ENCODE measurements around the gene MYO18B.

The MYO18B gene

DNA sequence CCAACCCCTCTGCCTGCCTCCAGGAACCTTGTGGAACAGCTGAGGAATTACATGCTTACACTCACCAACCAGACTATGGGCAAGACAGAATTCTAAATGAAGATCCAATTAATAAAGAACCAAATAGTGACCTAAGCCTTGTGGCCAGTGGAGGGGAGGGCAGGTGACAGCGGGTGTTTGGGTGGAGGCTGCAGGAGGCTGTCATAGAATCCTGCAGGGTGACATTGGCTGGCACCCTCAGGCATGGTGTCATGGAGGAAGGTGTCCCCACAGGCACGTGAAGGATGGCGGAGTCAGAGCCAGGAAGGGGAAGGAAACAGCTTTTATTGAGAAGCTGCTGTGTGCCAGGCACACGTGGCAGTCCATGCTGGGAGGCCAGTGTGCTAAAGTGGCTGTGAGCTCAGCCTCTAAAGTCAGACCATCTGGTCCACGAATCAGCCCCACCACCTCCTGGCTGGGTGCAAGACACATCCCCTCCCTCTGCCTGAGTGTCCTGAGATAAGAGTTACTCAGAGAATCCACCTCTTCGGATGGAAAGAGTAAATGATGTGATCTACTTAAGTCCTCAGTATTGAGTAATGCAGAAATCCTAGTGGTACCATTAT is 8.7 kb downstream of the MYO18B start:
- DNase-seq (ENCODE audit: insufficient read length, low spot score) (no peak), FAIRE-seq (no peak)
- TF ChIP-seq POLR2A (IDR thresholded peaks at IDR 0.05; ENCODE audit: low read depth, low read length) = no peak

DNA sequence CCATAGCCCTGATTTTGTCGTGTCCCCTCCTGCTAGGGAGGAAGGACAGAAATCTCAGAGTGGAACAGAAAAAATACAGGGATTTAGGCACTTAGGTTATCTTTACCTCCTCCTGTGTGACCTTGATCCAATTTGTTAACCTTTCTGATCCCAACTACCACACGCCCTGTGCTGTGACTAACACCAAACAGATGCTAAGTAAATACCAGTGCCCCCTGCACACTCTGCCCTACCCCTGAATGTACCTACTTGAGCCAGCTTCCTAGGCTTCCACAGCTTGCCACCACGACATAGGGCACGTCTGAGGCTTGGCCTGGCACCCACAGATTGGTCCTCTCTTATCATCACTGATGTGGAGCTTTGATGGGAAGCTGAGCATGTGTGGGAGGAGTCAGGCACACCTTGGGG is 9.2 kb downstream of the MYO18B start:
- TF ChIP-seq POLR2A (IDR thresholded peaks at IDR 0.05; ENCODE audit: low read depth, low read length) = no peak
- FAIRE-seq (no peak), DNase-seq (ENCODE audit: insufficient read length, low spot score) (no peak)

DNA sequence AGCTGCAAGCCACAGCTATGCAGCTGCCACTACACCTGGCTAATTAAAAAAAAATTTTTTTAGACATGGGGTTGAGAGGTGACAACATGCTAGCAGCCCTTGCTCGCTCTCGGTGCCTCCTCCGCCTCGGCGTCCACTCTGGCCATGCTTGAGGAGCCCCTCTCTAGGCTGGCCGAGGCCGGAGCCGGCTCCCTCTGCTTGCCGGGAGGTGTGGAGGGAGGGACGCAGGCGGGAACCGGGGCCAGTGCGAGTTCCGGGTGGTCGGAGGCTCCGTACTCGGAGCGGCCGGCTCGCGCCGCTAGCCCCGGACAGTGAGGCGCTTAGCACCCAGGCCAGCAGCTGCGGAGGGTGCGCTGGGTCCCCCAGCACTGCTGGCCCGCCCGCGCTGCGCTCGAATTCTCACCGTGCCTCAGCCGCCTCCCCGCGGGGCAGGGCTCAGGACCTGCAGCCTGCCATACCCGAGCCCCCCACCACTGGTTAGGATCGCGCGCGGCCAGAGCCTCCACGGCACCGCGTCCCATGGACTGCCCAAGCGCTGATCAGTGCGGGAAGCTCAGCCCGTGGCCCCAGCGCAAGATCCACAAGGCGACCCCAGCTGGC is 10.7 kb downstream of the MYO18B start:
- no peak for TF ChIP-seq POLR2A (IDR thresholded peaks at IDR 0.05; ENCODE audit: low read depth, low read length)
- FAIRE-seq (no peak), DNase-seq (ENCODE audit: insufficient read length, low spot score) (no peak)

DNA sequence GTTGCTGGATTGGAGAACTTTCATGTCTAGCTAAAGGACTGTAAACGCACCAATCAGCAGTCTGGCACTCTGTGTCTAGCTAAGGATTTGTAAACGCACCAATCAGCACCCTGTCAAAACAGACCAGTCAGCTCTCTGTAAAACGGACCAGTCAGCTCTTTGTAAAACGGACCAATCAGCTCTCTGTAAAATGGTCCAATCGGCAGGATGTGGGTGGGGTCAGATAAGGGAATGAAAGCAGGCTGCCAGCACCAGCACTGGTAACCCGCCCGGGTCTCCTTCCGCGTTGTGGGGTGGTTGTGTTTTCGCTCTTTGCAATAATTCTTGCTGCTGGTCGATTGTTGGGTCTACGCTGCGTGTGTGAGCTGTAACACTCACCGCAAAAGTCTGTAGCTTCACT is 11.3 kb downstream of the MYO18B start:
- DNase-seq (ENCODE audit: insufficient read length, low spot score) (no peak), FAIRE-seq (no peak)
- TF ChIP-seq POLR2A (IDR thresholded peaks at IDR 0.05; ENCODE audit: low read depth, low read length) = no peak

DNA sequence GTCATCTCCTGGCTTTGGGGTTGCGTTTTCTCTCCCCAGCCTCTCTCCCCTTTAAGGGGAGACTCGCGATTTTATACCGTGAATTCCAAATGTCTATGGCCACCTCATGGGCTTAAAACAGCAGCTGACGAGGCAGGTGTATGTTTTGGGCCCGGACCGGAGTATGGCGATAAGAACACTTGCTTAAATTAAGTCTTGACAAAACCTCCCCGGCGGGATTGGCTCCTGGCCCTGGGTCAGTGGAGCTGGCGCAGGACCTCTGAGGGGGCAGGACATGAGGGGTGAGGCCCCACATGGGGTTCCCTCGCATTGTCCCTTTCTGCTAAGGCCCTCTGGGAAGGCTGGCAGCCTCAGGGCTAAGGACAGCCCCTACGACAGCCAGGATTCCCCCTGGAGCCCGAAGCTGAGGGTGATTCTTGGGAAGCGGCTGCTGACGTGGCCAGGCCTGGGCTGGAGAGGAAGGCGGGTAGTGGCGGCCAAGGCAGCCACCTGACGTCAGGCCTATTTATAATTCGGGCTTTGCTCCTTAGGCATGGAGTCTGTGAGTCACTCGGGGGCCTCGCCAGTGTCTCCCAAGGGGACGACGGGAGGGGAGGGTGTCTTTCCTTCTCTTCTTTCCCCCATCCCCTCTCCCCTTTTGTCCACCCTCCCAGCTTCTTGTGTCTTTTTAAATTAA is 12.7 kb downstream of the MYO18B start:
- no peak for TF ChIP-seq POLR2A (IDR thresholded peaks at IDR 0.05; ENCODE audit: low read depth, low read length)
- FAIRE-seq (no peak), DNase-seq (ENCODE audit: insufficient read length, low spot score) (peak; percentile 86)

DNA sequence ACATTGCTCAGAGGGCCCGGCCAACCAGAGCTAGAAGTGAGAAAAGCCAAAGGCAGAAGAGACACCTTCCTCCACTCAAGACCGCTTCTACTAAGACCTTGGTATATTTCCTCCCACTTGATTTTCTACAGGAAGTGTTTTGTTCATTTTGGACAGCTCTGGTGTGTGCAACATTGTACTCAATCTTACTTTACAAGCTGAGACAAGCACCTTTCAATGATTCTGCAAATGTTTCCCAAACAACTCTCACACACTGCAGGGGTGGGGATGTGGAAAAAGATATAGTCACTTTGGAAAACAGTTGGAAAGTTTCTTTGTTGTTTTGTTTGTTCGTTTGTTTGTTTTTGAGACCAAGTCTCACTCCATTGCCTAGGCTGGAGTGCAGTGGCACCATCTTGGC is 15.7 kb downstream of the MYO18B start:
- TF ChIP-seq POLR2A (IDR thresholded peaks at IDR 0.05; ENCODE audit: low read depth, low read length) = no peak
- no peak for FAIRE-seq

DNA sequence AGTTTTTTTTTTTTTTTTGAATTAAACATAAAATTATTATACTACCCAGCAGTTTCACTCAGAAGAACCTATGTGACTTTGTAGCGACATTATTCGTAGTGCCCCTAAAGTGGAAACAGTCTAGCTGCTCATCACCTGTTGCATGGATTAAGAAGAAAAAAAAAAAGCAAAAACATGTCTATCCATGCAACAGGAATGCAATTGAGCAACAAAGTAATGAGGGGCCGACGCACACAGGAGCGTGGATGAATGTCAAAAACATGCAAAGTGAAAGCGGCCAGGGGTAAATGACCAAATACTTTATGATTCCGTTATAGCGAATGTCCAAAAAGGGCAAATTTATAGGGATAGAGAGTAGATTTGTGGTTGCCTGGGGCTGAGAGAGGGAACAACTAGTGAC is 16.3 kb downstream of the MYO18B start:
- DNase-seq (ENCODE audit: insufficient read length, low spot score) (no peak), FAIRE-seq (no peak)
- TF ChIP-seq POLR2A (IDR thresholded peaks at IDR 0.05; ENCODE audit: low read depth, low read length) = no peak

More for the DNA sequence above, 15.7 kb downstream of the MYO18B start:
- DNase-seq (ENCODE audit: insufficient read length, low spot score) = no peak

DNA sequence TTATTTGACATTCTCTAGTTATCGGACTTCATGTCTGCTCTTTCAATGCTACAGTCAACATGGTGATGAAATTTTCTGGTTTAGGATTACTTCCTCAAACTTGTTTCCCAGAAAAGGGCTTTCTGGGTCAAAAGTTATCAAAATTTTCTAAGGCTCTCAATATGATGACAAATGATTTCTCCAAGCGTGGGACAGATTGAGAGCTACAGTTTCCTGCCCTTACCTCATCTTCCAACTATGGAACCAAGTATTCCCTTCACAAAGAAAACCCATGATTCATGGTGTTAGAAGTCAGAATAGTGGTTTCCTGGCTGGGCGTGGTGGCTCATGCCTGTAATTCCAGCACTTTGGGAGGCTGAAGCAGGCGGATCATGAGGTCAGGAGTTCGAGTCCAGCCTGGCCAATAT is 17.8 kb downstream of the MYO18B start:
- no peak for FAIRE-seq
- TF ChIP-seq POLR2A (IDR thresholded peaks at IDR 0.05; ENCODE audit: low read depth, low read length) = no peak
- peak; percentile 64 for DNase-seq (ENCODE audit: insufficient read length, low spot score)

DNA sequence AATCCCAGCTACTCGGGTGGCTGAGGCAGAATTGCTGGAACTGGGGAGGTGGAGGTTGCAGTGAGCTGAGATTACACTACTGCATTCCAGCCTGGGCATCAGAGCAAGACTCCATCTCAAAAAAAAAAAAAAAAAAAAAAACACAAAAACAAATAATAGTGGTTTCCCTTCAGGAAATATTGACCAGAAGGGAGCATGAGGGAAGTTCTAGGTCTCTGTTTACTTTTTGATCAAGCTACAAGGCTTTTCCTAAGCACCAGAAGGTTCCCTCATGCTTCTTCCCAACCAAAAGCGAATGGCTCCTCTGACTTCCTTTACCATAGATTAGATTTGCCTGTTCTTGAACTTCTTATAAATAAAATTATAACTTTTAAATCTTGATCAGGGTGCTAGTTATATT is 18.3 kb downstream of the MYO18B start:
- FAIRE-seq (no peak), DNase-seq (ENCODE audit: insufficient read length, low spot score) (no peak)
- TF ChIP-seq POLR2A (IDR thresholded peaks at IDR 0.05; ENCODE audit: low read depth, low read length) = no peak

DNA sequence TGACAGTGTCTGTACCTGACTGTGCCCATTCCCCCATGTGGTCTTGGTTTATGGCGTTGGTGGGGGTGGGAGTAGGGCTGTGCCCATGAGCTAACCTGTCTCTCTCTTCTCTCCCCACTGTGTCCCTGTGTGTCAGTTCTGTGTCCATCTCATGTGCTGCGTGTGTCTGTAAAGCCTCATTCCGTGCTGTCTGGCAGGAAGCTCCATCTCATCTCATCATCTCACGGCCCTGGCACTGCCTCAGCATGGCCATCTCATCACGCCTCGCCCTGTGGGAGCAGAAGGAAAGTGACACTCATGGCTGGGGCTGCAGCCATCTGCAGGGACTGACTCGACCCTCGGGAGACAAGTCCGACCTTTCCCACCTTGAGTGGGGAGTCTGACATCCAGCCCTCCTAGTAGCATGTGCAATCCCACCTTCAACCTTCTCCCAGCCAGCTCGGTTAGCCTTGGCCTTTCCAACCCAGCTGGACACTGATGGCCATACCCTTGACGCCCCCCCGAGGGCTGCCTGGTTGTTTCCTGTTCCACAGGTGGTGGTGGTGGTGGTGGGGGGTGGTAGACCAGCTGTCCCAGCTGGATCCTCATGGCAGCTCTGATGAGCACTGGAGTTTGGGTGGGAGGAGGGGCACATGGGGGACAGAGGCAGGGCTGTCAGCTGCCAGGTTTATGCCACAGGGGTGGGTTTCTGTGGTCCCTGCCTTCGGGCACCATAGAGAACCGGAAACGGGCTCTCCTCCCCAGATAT is 19.0 kb downstream of the MYO18B start:
- FAIRE-seq = no peak
- DNase-seq (ENCODE audit: insufficient read length, low spot score) = no peak
- TF ChIP-seq POLR2A (IDR thresholded peaks at IDR 0.05; ENCODE audit: low read depth, low read length) = no peak

DNA sequence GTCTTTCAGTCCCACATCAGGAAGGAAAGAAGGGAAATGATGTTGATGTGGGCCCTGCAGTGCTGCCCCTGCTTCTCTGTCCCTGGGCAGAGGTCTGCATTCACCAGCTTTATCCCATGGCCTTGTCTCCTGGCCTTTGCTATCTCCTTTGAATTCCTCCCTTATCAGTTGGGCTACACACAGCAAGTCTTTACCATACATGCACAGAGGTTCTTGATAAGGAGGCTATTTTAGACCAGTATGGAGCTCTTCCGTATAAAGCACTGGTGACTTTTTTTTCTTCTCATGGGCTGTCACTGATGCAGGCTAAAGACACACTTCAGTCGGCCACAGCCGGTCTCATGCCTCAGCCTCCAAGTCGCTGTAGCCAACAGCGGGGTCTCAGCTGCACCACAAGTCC is 20.2 kb downstream of the MYO18B start:
- FAIRE-seq (no peak), DNase-seq (ENCODE audit: insufficient read length, low spot score) (no peak)
- no peak for TF ChIP-seq POLR2A (IDR thresholded peaks at IDR 0.05; ENCODE audit: low read depth, low read length)

DNA sequence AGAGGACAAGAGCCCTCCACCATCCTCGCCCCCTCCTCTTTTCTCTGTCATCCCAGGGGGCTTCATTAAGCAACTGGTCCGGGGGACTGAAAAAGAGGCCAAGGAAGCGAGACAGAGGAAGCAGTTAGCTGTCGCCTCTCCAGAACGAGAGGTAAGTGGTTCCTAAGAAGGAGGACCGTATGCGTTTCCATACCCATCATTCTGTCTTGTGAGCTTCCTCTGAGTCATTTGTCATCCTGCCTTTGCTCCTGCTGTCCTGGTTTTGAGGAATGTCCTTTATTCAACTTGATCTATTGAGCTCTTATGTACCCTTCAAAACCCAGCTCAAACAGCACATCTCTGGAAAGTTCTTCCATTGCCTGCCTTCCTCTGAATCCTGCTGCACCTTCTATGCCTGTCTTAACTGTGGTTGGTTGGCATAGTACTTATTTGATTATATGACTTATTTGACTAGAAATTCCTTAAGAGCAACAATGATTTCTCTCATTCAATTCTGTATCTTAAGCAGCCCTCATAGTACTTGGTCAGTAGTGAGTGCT is 21.3 kb downstream of the MYO18B start:
- no peak for FAIRE-seq
- DNase-seq (ENCODE audit: insufficient read length, low spot score) = no peak

DNA sequence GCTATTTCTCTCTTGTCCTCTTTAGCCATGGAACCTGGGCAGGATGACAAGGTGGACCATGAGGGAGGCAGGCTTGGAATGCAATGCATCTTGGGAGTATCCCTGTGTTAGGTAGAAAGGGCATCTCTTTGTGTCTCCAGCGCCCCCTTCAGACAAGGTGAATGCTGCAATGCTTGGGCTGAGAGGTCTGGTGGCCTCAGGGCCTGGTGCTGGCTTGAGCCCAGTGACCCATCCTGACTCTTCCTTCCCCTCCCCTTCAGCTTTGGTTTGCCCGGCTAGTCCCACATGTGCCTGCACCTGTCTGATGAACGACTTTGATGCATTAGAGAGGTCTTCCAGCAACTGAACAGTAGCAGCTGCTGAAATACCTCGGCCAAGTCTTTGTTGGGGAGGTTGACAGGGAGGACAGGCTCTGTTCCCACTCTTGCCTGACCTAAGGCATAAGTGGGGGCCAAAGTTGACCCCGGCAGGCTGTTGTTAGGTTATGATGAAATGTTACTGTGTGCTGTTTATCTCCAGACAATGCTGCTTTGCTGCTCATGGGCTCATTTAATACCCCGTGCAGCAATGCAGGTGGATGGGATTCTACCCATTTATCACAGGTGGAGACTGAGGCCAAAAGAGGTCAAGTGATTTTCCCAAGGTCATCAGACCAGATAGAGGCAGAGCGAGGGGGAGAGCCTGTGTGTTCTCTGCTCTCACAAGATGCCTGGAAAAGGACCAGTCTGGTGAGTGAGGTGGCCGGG is 22.5 kb downstream of the MYO18B start:
- DNase-seq (ENCODE audit: insufficient read length, low spot score) = no peak
- no peak for TF ChIP-seq POLR2A (IDR thresholded peaks at IDR 0.05; ENCODE audit: low read depth, low read length)
- FAIRE-seq = no peak

More for the DNA sequence above, 21.3 kb downstream of the MYO18B start:
- no peak for TF ChIP-seq POLR2A (IDR thresholded peaks at IDR 0.05; ENCODE audit: low read depth, low read length)

DNA sequence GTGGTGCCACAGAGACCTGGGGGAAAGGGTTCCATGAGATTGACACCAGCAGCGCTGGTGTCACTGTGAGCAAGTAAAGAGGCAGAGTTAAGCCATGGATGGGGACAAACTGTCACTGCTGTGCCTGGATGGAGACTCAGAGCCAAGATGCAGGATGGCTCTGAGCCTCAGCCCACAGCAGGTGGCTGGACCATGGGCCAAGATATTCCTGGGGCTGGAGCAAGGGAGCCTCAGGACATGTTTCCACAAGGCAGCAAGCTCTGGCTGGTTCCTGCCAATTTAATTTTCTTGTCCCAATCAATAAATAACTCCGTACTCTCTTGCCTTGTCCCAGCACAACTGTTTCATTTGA is 23.0 kb downstream of the MYO18B start:
- FAIRE-seq = no peak
- DNase-seq (ENCODE audit: insufficient read length, low spot score) = no peak
- TF ChIP-seq POLR2A (IDR thresholded peaks at IDR 0.05; ENCODE audit: low read depth, low read length) = no peak
